PC-9 (cell line): ENCODE measurements around the gene ADAMTS13.

Experiments used
- CTCF ChIP-seq: fragments of 200-600 bp; sonication (generic); conservative IDR thresholded peaks from 2 replicates; pipeline ENCODE4 v1.6.1; 2017; ENCODE audit warnings: mixed run types, antibody characterized with exemption, mild to moderate bottlenecking, moderate library complexity
- EZH2 ChIP-seq: fragments of 200-600 bp; sonication (generic); IDR thresholded peaks from 2 replicates; pipeline ENCODE4 v1.8.0; 2017; ENCODE audit warnings: antibody characterized with exemption, low read depth

DNA sequence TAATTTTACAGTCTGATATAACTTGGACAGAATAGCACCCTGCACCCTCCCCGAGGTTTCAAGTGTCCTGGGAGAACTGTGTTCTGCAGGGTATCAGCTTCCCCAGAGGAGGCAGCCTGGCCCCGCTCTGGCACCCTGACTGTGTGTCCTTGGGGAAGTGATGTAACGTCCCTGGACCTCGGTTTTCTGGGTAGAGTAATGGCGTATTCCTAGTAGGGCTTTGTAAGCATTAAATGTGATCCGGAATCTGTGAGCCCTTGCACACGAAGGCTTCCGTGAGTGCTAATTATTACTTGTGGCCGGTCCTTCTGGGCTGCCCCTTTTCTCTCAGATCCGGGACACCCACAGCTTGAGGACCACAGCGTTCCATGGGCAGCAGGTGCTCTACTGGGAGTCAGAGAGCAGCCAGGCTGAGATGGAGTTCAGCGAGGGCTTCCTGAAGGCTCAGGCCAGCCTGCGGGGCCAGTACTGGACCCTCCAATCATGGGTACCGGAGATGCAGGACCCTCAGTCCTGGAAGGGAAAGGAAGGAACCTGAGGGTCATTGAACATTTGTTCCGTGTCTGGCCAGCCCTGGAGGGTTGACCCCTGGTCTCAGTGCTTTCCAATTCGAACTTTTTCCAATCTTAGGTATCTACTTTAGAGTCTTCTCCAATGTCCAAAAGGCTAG lies 36.6 kb downstream of the ADAMTS13 start:
- TF ChIP-seq CTCF, result no peak
- TF ChIP-seq EZH2, result no peak
